Stimulated activated CD4-positive, alpha-beta T cell treated with anti-CD3 and anti-CD28 coated beads, Interleukin-4, amount 100 ng/mL, for 24 hours (primary cell): Measurements from ENCODE around the gene SLC25A30.
"Not testable (repeated sequence)": the region's sequence is repeated elsewhere in the genome, so short reads cannot be mapped to it uniquely, and the experiment has no call there.

ENCODE experiments used
- DNase-seq: peaks from one replicate; pipeline ENCODE4 v3.0.0-alpha.2; 2020

The SLC25A30 gene

GRCh38 chr13:45362939-45363338, 55.2 kb downstream of the SLC25A30 start:
- DNase-seq: no peak

- DNase-seq: no peak
Observed at GRCh38 chr13:45361596-45362206, 56.5 kb downstream of the SLC25A30 start.

GRCh38 chr13:45356966-45357672, 61.1 kb downstream of the SLC25A30 start:
- DNase-seq: no peak

GRCh38 chr13:45353895-45354294, 64.3 kb downstream of the SLC25A30 start:
- no peak for DNase-seq

GRCh38 chr13:45352031-45352430, 66.1 kb downstream of the SLC25A30 start:
- DNase-seq: no peak

DNA sequence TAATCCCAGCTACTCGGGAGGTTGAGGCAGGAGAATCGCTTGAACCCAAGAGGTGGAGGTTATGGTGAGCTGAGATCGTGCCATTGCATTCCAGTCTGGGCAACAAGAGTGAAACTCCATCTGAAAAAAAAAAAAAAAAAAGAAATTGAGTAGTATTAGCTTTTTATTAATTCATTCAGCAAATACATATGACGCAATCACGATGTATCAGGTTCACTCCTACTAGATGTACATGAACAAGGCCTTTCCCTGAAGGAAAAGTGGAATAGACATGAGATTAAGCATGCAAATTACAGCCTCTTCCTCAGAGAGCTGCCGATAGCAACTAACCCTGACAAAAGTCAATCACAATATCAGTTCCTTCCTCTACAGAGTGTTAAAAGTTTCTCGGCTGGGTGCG, 68.0 kb downstream of the SLC25A30 start:
- DNase-seq: no peak

- no peak for DNase-seq
Observed at GRCh38 chr13:45349438-45349837, 68.7 kb downstream of the SLC25A30 start.

DNA sequence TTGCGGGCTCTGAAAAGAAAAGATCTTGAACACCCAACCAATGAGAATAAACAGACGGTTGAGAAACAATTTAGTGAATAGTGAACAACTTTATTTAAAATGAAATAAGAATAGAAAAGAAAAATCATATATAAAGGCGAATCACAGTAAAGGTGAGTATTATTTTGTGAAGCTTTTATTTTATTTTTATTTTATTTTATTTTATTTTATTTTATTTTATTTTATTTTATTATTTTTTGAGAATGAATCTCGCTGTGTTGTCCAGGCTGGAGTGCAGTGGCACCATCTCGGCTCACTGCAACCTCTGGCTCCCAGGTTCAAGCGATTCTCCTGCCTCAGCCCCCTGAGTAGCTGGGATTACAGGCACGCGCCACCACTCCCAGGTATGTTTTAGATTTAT, 74.1 kb downstream of the SLC25A30 start:
- not testable (repeated sequence) for DNase-seq
